GF-D8 (cell line): ENCODE data around the gene OR52B2.
"Not testable (repeated sequence)": the region's sequence is repeated elsewhere in the genome, so short reads cannot be mapped to it uniquely, and the experiment has no call there.

Source experiments
- DNase-seq: peaks from one replicate; lab custom pipeline; 2025; lab: John Stamatoyannopoulos, UW

Gene OR52B2

DNA sequence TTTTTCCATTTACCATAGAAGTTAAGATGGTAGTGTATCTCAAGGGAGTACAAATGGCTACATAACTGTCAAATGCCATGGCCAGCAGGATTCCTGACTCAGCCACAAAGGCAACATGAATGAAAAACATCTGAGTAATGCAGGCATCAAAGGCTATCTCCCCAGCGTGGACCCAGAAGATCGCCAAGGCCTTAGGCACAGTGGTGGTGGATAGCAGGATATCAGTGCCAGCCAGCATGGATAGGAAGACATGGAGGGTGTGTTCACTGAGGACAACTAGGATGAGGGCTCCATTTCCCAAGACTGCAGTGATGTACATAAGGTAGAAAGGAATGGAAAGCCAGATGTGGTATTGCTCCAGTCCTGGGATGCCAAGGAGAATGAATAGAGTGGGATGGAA lies 18.0 kb downstream of the OR52B2 start:
- no peak for DNase-seq

DNA sequence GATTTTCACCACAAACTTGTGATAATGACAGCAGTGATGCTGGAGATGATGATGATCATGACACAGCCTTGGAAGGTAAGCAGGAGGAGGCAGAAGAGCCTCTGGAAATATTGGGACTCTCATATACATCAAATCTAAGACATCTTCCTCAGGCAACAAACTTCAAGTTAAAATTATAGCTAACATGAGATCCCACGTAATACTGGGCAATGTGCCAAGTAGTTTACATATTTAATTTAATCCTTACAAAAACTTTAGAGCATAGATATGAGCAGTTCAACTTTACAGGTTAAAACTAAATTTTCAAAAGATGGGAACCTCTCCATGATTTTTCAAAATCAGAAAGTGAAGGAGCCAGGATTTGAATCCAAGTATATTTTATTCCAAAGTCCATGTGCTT lies 19.0 kb downstream of the OR52B2 start:
- DNase-seq: no peak

- DNase-seq: not testable (repeated sequence)
Observed at GRCh38 chr11:6143737-6144136, 26.4 kb downstream of the OR52B2 start.

- DNase-seq: no peak
Observed at GRCh38 chr11:6142936-6143335, 27.2 kb downstream of the OR52B2 start.

DNA sequence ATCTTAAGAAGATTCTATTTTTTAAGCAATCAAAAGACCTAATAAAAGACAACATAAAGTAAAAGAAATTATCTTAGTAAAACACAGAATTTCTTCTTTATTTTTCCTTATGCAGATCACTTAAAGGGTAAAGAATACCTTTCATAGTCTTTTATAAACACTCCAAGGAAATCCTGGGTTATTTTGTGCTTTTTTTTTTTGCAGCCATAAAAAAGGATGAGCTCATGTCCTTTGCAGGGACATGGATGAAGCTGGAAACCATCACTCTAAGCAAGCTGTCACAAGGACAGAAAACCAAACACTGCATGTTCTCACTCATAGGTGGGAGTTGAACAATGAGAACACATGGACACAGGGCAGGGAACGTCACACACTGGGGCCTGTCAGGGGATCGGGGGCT lies 34.2 kb downstream of the OR52B2 start:
- not testable (repeated sequence) for DNase-seq

DNA sequence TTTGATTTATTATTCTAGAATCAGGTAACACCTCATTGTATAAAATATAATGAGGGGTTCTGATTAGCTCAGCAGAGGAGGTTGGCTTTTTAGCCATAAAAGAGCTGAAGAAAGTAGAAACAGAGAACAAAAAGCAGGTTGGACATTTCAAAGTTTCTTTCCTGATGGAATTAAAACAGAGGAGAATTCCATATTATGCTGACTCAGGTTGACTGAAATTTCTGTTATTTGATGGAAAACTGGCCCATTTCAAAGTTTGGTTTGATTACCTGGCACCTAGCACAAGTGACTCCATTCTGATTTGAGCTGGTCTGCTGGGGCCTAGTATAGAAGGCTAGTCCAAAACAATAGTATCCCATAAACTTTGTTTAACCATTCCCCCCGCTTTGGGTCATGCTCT lies 37.7 kb downstream of the OR52B2 start:
- DNase-seq: no peak

GRCh38 chr11:6129635-6130034 lies 40.5 kb downstream of the OR52B2 start:
- peak; percentile 48 for DNase-seq

GRCh38 chr11:6129011-6129410 lies 41.1 kb downstream of the OR52B2 start:
- peak; percentile 17 for DNase-seq

DNA sequence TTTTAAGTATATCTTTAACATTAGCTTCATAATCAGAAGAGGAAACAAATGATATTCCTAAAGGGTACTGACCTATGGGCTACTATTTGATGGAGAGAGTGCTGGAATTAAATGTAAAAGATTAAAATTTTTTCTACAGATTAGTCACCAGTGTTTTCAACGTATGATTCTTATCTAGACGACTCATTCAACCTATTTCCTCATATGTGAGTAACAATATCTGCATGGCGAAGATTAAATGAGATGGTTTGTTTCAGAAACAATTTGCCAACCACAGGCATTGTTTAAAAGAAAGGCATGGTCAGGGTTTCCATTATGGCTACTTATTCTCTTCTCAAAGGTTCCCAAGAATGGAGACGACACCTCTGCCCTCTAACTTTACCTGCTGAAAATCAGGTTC lies 42.2 kb downstream of the OR52B2 start:
- peak; percentile 9 for DNase-seq

DNA sequence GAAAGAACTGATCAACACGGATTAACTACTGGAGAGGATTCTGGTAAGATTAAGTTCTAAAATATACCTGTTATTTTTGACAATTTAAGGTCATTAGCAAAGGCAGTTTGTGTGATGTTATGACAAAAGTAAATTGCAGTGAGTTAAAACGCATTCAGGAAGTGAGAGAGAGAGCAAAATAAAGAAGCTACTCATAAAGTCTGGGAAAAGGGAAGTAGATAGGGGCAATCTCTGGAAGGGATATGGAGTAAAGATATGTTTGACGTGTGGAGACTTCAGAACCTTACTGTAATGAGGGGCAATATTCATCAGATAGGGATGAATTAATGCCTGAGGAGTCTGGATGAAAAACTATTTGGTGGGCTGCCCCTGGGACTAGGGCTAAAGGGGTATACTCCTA lies 45.9 kb downstream of the OR52B2 start:
- DNase-seq: no peak
